Uterus (tissue), 4 donors: ENCODE measurements around the gene CXXC5. TPM values are rescaled to one million over a fixed set of nuclear protein-coding genes. Genes with fewer than 3 reads are reported as not detected.
A peak's percentile ranks its signal among the peaks of the same experiment; 100 is the strongest.

Experiments used
- DNase-seq, 2 donors: peaks; one replicate each; pipeline ENCODE4 v3.0.0-alpha.2; 2019 to 2020
- H3K27ac ChIP-seq, 2 donors: fragments of 200-600 bp; sonication (generic); 1 replicate in 1 of 2; 2 replicates in 1 of 2; pipeline ENCODE4 v1.5.1; 2016 to 2018
- H3K27me3 ChIP-seq, 2 donors: fragments of 200-600 bp; sonication (generic); one replicate each; pipeline ENCODE4 v1.5.1; 2018 to 2019; ENCODE audit warnings: control low read depth in 1 of 2
- H3K36me3 ChIP-seq, 2 donors: fragments of 200-600 bp; sonication (generic); one replicate each; pipeline ENCODE4 v1.5.1; 2019; ENCODE audit warnings: control low read depth in 1 of 2
- H3K4me1 ChIP-seq, 2 donors: fragments of 200-600 bp; sonication (generic); one replicate each; pipeline ENCODE4 v1.5.1; 2018 to 2019; ENCODE audit warnings: control low read depth in 1 of 2
- H3K4me3 ChIP-seq, 2 donors: fragments of 200-600 bp; sonication (generic); 1 replicate in 1 of 2; 2 replicates in 1 of 2; pipeline ENCODE4 v1.5.1; 2018 to 2019; ENCODE audit warnings: mild to moderate bottlenecking in 1 of 2
- H3K9me3 ChIP-seq, 2 donors: fragments of 200-600 bp; sonication (generic); one replicate each; pipeline ENCODE4 v1.5.1; 2019; ENCODE audit warnings: control low read depth in 1 of 2
- POLR2A ChIP-seq, 2 donors: fragments of 450-650 bp; IDR thresholded peaks; one replicate each; pipeline ENCODE4 v1.6.1; 2016; ENCODE audit warnings: antibody characterized with exemption in 2 of 2, mild to moderate bottlenecking in 1 of 2, moderate library complexity in 1 of 2
- intact Hi-C: fragments of 100-400 bp; cut with DNase I; formaldehyde crosslinking; loops from one replicate; pipeline ENCODE4 v1.15.1; 2023; ENCODE audit warnings: low total_unique reads
- total RNA-seq, 4 donors: library from RNA; depleted of rRNA in 3 of 4; stranded (reverse); fragments of >200 nt in 3 of 4; gene quantifications; one replicate each; pipeline versions ENCODE4 v1.1.0 to v1.2.4, GENCODE V29; 2014 to 2023
- TF ChIP-seq, protein P1 (sequence below), 4 experiments: fragments of 200-600 bp in 2 of 4; fragments of 450-650 bp in 2 of 4; sonication (generic) in 2 of 4; IDR thresholded peaks; one replicate each; pipeline ENCODE4 v1.5.1; 2016 to 2019; ENCODE audit warnings: antibody characterized with exemption in 4 of 4, mild to moderate bottlenecking in 2 of 4, moderate library complexity in 1 of 4
- donor health status: DM: yes; HTN: yes; CAD: no.

The CXXC5 gene
- total RNA-seq, 4 donors from 2014 or later: 3.3 to 51.3 (median 35.0) TPM

DNA sequence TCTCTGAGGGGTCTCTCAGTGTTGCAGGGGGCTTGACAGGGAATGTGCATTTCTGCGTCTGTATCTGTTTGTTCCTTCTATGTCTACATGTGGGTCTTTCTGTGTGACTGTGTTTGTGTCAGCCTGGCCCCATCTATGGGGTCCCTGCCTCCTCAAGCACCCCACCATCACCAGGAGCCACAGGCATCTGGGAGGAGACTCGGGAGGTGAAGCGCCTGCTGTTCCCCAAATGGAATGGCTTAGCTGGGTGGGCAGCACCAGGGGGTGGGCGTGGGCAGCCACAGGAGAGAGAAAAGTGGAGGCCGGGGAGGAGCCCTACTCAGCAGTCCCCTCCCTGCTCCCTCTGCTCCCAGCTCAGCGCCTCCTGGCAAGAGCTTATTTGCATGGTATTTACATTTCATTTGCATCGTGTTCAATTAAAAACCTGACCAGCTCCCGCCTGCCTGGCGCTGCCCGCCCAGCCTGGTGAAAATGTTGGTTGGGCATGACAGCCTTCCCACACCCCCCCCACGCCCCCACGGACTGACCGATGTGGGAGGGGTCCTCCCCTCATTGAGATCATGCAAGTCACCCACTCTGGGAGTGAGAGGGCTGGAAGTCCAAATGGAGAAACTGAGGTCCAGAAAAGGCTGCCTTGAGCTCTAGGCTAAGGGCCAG, 50.5 kb downstream of the CXXC5 start:
- H3K27ac ChIP-seq: peak overlapping the region; percentile 90 to 95
- no peaks in the 10 kb centered on the region for H3K9me3 ChIP-seq
- peak; percentile 88 for DNase-seq
- H3K27me3 ChIP-seq: no peaks in the 10 kb centered on the region
- no peak for TF ChIP-seq POLR2A (IDR thresholded peaks at IDR 0.05)
- TF ChIP-seq, protein P1, sequence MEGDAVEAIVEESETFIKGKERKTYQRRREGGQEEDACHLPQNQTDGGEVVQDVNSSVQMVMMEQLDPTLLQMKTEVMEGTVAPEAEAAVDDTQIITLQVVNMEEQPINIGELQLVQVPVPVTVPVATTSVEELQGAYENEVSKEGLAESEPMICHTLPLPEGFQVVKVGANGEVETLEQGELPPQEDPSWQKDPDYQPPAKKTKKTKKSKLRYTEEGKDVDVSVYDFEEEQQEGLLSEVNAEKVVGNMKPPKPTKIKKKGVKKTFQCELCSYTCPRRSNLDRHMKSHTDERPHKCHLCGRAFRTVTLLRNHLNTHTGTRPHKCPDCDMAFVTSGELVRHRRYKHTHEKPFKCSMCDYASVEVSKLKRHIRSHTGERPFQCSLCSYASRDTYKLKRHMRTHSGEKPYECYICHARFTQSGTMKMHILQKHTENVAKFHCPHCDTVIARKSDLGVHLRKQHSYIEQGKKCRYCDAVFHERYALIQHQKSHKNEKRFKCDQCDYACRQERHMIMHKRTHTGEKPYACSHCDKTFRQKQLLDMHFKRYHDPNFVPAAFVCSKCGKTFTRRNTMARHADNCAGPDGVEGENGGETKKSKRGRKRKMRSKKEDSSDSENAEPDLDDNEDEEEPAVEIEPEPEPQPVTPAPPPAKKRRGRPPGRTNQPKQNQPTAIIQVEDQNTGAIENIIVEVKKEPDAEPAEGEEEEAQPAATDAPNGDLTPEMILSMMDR (IDR thresholded peaks at IDR 0.05): no peak
- H3K4me1 ChIP-seq: peaks cover 0 to 26% of the 10 kb centered on the region in 2 donors
- intact Hi-C loops: no loop called here
- H3K4me3 ChIP-seq: no peak overlapping the region
- H3K36me3 ChIP-seq: no peaks in the 10 kb centered on the region

DNA sequence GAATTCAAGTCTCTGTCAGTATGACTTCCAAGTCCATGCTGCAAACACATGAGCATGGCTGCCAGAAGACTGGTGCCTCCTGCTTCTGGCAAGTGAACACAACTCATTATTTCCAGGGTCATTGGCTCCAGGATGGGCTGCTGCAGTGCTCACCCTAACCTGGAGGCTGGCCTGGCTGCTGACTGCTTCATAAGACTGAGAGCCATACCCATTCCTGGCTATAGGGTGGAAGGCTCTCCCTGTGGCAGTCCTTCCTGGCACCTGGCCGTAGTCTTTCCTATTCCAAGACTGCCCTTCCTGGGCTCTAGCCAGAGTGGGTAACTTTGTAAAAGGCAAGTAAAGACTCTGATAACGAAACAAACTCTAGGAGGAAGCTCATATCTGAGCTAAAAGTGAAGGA, 51.2 kb downstream of the CXXC5 start:
- peak overlapping the region; percentile 37 to 95 for H3K27ac ChIP-seq
- H3K36me3 ChIP-seq: no peaks in the 10 kb centered on the region
- intact Hi-C loops: no loop called here
- peaks cover 0 to 26% of the 10 kb centered on the region in 2 donors for H3K4me1 ChIP-seq
- H3K4me3 ChIP-seq: no peak overlapping the region
- no peaks in the 10 kb centered on the region for H3K9me3 ChIP-seq
- no peak for DNase-seq
- TF ChIP-seq, protein P1 (IDR thresholded peaks at IDR 0.05): no peak
- TF ChIP-seq POLR2A (IDR thresholded peaks at IDR 0.05): no peak
- H3K27me3 ChIP-seq: no peaks in the 10 kb centered on the region

DNA sequence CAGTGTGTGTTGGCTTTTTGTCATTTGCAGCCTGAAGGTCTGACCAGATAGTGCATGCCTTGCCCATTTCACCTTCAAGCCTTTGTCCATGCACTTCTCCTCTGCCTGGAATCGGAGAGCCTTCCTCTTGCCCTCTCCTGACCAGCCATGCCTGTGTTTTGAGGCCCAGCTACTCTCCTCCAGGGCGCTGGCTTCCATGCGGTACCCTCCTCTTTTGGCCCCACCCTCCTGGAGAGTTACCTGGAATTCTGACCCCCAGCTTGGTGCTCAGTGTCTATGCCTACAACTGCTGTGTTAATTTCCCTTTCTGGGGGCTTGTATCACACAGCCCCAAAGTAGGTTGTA, 52.5 kb downstream of the CXXC5 start:
- no peak overlapping the region for H3K4me3 ChIP-seq
- no peaks in the 10 kb centered on the region for H3K36me3 ChIP-seq
- DNase-seq: no peak
- no peaks in the 10 kb centered on the region for H3K27me3 ChIP-seq
- TF ChIP-seq, protein P1 (IDR thresholded peaks at IDR 0.05): no peak
- no peak for TF ChIP-seq POLR2A (IDR thresholded peaks at IDR 0.05)
- H3K9me3 ChIP-seq: no peaks in the 10 kb centered on the region
- peaks cover 0 to 26% of the 10 kb centered on the region in 2 donors for H3K4me1 ChIP-seq
- no peak overlapping the region for H3K27ac ChIP-seq
- intact Hi-C loops: no loop called here

GRCh38 chr5:139701056-139701741, 53.0 kb downstream of the CXXC5 start:
- H3K36me3 ChIP-seq: no peaks in the 10 kb centered on the region
- intact Hi-C loops: no loop called here
- no peaks in the 10 kb centered on the region for H3K9me3 ChIP-seq
- H3K4me1 ChIP-seq: peaks cover 0 to 26% of the 10 kb centered on the region in 2 donors
- no peaks in the 10 kb centered on the region for H3K27me3 ChIP-seq
- TF ChIP-seq, protein P1 (IDR thresholded peaks at IDR 0.05): no peak
- TF ChIP-seq POLR2A (IDR thresholded peaks at IDR 0.05): no peak
- H3K4me3 ChIP-seq: no peak overlapping the region
- DNase-seq: no peak
- H3K27ac ChIP-seq: no peak overlapping the region

DNA sequence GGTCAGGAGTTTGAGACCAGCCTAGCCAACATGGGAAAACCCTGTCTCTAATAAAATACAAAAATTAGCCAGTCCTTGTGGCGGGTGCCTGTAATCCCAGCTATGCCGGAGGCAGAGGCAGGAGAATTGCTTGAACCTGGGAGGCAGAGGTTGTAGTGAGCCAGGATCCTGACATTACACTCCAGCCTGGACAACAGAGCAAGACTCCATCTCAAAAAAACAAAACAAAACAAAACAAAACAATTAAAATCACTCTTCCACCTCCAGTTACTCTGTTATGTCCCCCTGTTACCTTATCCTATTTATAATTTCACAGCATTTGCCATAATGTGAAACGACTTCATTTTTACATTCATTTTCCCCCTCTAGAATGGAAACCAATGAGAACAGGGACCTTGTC, 54.4 kb downstream of the CXXC5 start:
- no peaks in the 10 kb centered on the region for H3K36me3 ChIP-seq
- no peak overlapping the region for H3K27ac ChIP-seq
- intact Hi-C loops: no loop called here
- H3K27me3 ChIP-seq: no peaks in the 10 kb centered on the region
- no peak for DNase-seq
- no peaks in the 10 kb centered on the region for H3K9me3 ChIP-seq
- peaks cover 0 to 18% of the 10 kb centered on the region in 2 donors for H3K4me1 ChIP-seq
- TF ChIP-seq POLR2A (IDR thresholded peaks at IDR 0.05): no peak
- TF ChIP-seq, protein P1 (IDR thresholded peaks at IDR 0.05): no peak
- H3K4me3 ChIP-seq: no peak overlapping the region
